ENCODE measurements around the gene BID.

GRCh38 chr22:17822087-17822486 lies 47.8 kb upstream of the BID start:
- TF ChIP-seq CTCF (IDR thresholded peaks at IDR 0.05; ENCODE audit: control extremely low read depth in 1 of 3, insufficient read depth in 1 of 3, low read depth in 1 of 3, low read length in 3 of 3) = no peak
- TF ChIP-seq SP1 (IDR thresholded peaks at IDR 0.05; ENCODE audit: low read depth, low read length) = no peak
- TF ChIP-seq MAX (IDR thresholded peaks at IDR 0.05) = no peak
- no peak for TF ChIP-seq RNF2 (IDR thresholded peaks at IDR 0.05; ENCODE audit: borderline replicate concordance, low read depth, low read length, missing control alignments, poor library complexity, severe bottlenecking)
- no peak for TF ChIP-seq RAD21 (IDR thresholded peaks at IDR 0.05 in 1 of 2, conservative IDR thresholded peaks at IDR 0.05 in 1 of 2; ENCODE audit: low read depth in 2 of 2, low read length in 2 of 2)
- TF ChIP-seq CEBPB (IDR thresholded peaks at IDR 0.05; ENCODE audit: low read depth, low read length) = no peak
- TF ChIP-seq POLR2A (IDR thresholded peaks at IDR 0.05; ENCODE audit: control extremely low read depth in 1 of 2, low read depth in 2 of 2, low read length in 2 of 2) = no peak
- TF ChIP-seq GTF2F1 (IDR thresholded peaks at IDR 0.05; ENCODE audit: borderline replicate concordance, low read depth, low read length) = no peak
- no peak for TF ChIP-seq SUZ12 (IDR thresholded peaks at IDR 0.05; ENCODE audit: low read length)
- TF ChIP-seq JUN (IDR thresholded peaks at IDR 0.05; ENCODE audit: low read depth, low read length) = no peak
- no peak for TF ChIP-seq SP2 (IDR thresholded peaks at IDR 0.05; ENCODE audit: low read length)
- no peak for TF ChIP-seq GABPA (IDR thresholded peaks at IDR 0.05; ENCODE audit: borderline replicate concordance, insufficient read depth, low read length)
- no peak for TF ChIP-seq USF2 (IDR thresholded peaks at IDR 0.05; ENCODE audit: low read length)
- no peak for TF ChIP-seq EP300 (IDR thresholded peaks at IDR 0.05; ENCODE audit: borderline replicate concordance in 1 of 2, low read depth in 2 of 2, low read length in 2 of 2)
